Osteoblast (primary cell): ENCODE measurements around the gene FAM221B. TPM values are rescaled to one million over a fixed set of nuclear protein-coding genes. Genes with fewer than 3 reads are reported as not detected.

Experiments used
- DNase-seq: peaks from one replicate; pipeline ENCODE4 v3.0.0; 2011; ENCODE audit warnings: low spot score, mixed read lengths; ENCODE audit not compliant: insufficient read length; ENCODE audit errors: missing footprints
- H2AFZ ChIP-seq: 2 replicates; pipeline ENCODE4 v1.6.0; 2011; ENCODE audit warnings: mild to moderate bottlenecking, low read length
- H3K27ac ChIP-seq: 2 replicates; pipeline ENCODE4 v1.5.1; 2011; ENCODE audit warnings: mild to moderate bottlenecking, low read depth, low read length, moderate library complexity
- H3K27me3 ChIP-seq: 2 replicates; pipeline ENCODE4 v1.6.0; 2012; ENCODE audit warnings: mild to moderate bottlenecking, control low read depth, inconsistent platforms, low read length, moderate library complexity; ENCODE audit not compliant: insufficient read depth
- H3K36me3 ChIP-seq: 2 replicates; pipeline ENCODE4 v1.5.1; 2011; ENCODE audit warnings: mild to moderate bottlenecking, low read length, control low read depth, moderate library complexity; ENCODE audit not compliant: insufficient read depth
- H3K4me1 ChIP-seq: 2 replicates; pipeline ENCODE4 v1.5.1; 2011; ENCODE audit warnings: mild to moderate bottlenecking, low read length, control low read depth, moderate library complexity; ENCODE audit not compliant: insufficient read depth
- H3K4me2 ChIP-seq: 2 replicates; pipeline ENCODE4 v1.6.0; 2011; ENCODE audit warnings: mild to moderate bottlenecking, low read length; ENCODE audit not compliant: insufficient read depth
- H3K4me3 ChIP-seq: fragments of 200-600 bp; sonication (generic); 3 replicates; pipeline ENCODE4 v1.5.1; 2012; ENCODE audit warnings: mild to moderate bottlenecking, low read length, inconsistent platforms; ENCODE audit not compliant: insufficient read depth
- H3K79me2 ChIP-seq: 2 replicates; pipeline ENCODE4 v1.6.0; 2012; ENCODE audit warnings: mild to moderate bottlenecking, low read length, control low read depth, inconsistent platforms; ENCODE audit not compliant: insufficient read depth
- H3K9me3 ChIP-seq: 2 replicates; pipeline ENCODE4 v1.5.1; 2011; ENCODE audit warnings: low read depth, low read length, control low read depth
- H4K20me1 ChIP-seq: 2 replicates; pipeline ENCODE4 v1.6.0; 2012; ENCODE audit warnings: mild to moderate bottlenecking, low read length, control low read depth; ENCODE audit not compliant: insufficient read depth
- CTCF ChIP-seq: IDR thresholded peaks from 2 replicates; pipeline ENCODE4 v1.5.1; 2011; ENCODE audit warnings: mild to moderate bottlenecking, low read depth, low read length, moderate library complexity; ENCODE audit errors: extremely low read depth
- total RNA-seq: library from RNA; depleted of rRNA; stranded (reverse); fragments of >200 nt; gene quantifications from 2 replicates; pipeline ENCODE4 v1.2.3, GENCODE V29; 2012

Gene FAM221B
- total RNA-seq, 1 donor: not detected

GRCh38 chr9:35842795-35843194, 14.3 kb upstream of the FAM221B start:
- no peak overlapping the region for H3K4me2 ChIP-seq
- TF ChIP-seq CTCF: no peak
- DNase-seq: no peak
- no peaks in the 10 kb centered on the region for H3K9me3 ChIP-seq
- H3K4me1 ChIP-seq: peaks cover 24% of the 10 kb centered on the region
- H4K20me1 ChIP-seq: no peaks in the 10 kb centered on the region
- H3K4me3 ChIP-seq: no peak overlapping the region
- no peaks in the 10 kb centered on the region for H3K27me3 ChIP-seq
- no peaks in the 10 kb centered on the region for H3K36me3 ChIP-seq
- no peaks in the 10 kb centered on the region for H3K79me2 ChIP-seq
- H3K27ac ChIP-seq: no peak overlapping the region
- no peak overlapping the region for H2AFZ ChIP-seq

- no peak overlapping the region for H3K27ac ChIP-seq
- no peak for DNase-seq
- H3K27me3 ChIP-seq: no peaks in the 10 kb centered on the region
- no peaks in the 10 kb centered on the region for H3K36me3 ChIP-seq
- H3K4me3 ChIP-seq: no peak overlapping the region
- H3K9me3 ChIP-seq: no peaks in the 10 kb centered on the region
- H3K4me2 ChIP-seq: no peak overlapping the region
- TF ChIP-seq CTCF: no peak
- H3K79me2 ChIP-seq: no peaks in the 10 kb centered on the region
- peaks cover 18% of the 10 kb centered on the region for H3K4me1 ChIP-seq
- no peak overlapping the region for H2AFZ ChIP-seq
- H4K20me1 ChIP-seq: no peaks in the 10 kb centered on the region
Observed at GRCh38 chr9:35842020-35842745, 13.7 kb upstream of the FAM221B start.

- H3K27me3 ChIP-seq: no peaks in the 10 kb centered on the region
- no peak overlapping the region for H3K4me2 ChIP-seq
- no peak overlapping the region for H3K4me3 ChIP-seq
- peaks cover 17% of the 10 kb centered on the region for H3K4me1 ChIP-seq
- H3K36me3 ChIP-seq: no peaks in the 10 kb centered on the region
- no peak overlapping the region for H2AFZ ChIP-seq
- no peaks in the 10 kb centered on the region for H3K79me2 ChIP-seq
- H3K27ac ChIP-seq: no peak overlapping the region
- no peak for TF ChIP-seq CTCF
- no peak for DNase-seq
- no peaks in the 10 kb centered on the region for H4K20me1 ChIP-seq
- H3K9me3 ChIP-seq: no peaks in the 10 kb centered on the region
Observed at GRCh38 chr9:35841645-35841900, 13.0 kb upstream of the FAM221B start.

- TF ChIP-seq CTCF: no peak
- Histone ChIP-seq H3K36me3 (no peaks in the 10 kb centered on the region), H3K27ac (no peak overlapping the region), H3K4me2 (no peak overlapping the region), H3K79me2 (no peaks in the 10 kb centered on the region), H4K20me1 (no peaks in the 10 kb centered on the region), H2AFZ (no peak overlapping the region), H3K4me1 (peaks cover 17% of the 10 kb centered on the region), H3K9me3 (no peaks in the 10 kb centered on the region), H3K27me3 (no peaks in the 10 kb centered on the region), H3K4me3 (no peak overlapping the region)
- DNase-seq: no peak
Observed at GRCh38 chr9:35840881-35841644, 12.5 kb upstream of the FAM221B start.
